ENCODE results near the gene EFCAB14.
"Not testable (repeated sequence)": the region's sequence is repeated elsewhere in the genome, so short reads cannot be mapped to it uniquely, and the experiment has no call there.

- TF ChIP-seq, protein P1, sequence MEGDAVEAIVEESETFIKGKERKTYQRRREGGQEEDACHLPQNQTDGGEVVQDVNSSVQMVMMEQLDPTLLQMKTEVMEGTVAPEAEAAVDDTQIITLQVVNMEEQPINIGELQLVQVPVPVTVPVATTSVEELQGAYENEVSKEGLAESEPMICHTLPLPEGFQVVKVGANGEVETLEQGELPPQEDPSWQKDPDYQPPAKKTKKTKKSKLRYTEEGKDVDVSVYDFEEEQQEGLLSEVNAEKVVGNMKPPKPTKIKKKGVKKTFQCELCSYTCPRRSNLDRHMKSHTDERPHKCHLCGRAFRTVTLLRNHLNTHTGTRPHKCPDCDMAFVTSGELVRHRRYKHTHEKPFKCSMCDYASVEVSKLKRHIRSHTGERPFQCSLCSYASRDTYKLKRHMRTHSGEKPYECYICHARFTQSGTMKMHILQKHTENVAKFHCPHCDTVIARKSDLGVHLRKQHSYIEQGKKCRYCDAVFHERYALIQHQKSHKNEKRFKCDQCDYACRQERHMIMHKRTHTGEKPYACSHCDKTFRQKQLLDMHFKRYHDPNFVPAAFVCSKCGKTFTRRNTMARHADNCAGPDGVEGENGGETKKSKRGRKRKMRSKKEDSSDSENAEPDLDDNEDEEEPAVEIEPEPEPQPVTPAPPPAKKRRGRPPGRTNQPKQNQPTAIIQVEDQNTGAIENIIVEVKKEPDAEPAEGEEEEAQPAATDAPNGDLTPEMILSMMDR (conservative IDR thresholded peaks at IDR 0.05; ENCODE audit: low read length) = not testable (repeated sequence)
- not testable (repeated sequence) for TF ChIP-seq EZH2phosphoT487 (IDR thresholded peaks at IDR 0.05; ENCODE audit: borderline replicate concordance, low read depth, low read length)
Observed at GRCh38 chr1:46651152-46651551, 67.8 kb downstream of the EFCAB14 start.
